ACHN (cell line): ENCODE data around the gene ACTL6A.

Source experiments
- DNase-seq: peaks from one replicate; pipeline ENCODE4 v3.0.0-alpha.2; 2015
- in situ Hi-C: cut with HindIII; loops from 2 replicates; pipeline ENCODE4 v1.10.0; 2017; ENCODE audit warnings: low sequenced_read_pairs, low pct_ligation_motif_present, low pct_unique_long_range_greater_than_20kb

Gene ACTL6A

DNA sequence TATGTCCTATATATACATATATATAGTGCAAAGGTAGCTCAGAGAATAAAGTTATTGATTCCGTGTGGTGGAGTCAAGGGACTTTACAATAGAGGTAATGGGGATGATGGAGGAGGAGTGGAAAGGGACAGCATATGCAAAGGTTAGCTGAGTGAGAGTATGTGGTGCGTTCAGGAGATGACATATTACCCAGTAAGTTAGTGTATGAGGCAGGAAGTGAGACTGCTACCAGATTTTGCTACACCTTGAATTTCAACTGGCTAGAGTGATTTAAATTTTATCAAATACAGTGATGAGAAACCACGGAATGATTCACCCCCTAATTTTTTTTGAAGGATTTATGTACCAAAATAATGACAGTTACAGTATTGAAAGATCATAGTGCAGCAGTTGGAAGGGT lies 2.8 kb downstream of the ACTL6A start:
- DNase-seq: no peak
- in situ Hi-C loops: no loop called here

DNA sequence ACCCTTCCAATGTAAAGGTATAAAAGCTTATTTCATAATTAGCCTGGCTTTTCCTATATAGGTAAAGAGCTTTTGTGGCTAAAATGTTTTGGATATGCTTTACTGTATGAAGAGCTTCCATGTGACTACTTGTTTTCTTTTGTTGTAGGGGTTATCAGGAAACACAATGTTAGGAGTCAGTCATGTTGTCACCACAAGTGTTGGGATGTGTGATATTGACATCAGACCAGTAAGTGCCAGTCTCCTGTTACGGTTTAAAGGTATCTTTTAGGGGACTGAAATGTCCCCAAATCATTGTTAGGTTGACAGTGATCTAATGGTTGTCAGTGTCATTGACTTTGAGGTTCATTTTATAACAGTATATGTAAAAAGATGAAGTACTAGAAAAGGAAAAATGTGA lies 18.3 kb downstream of the ACTL6A start:
- in situ Hi-C loops: no loop called here
- DNase-seq: no peak

DNA sequence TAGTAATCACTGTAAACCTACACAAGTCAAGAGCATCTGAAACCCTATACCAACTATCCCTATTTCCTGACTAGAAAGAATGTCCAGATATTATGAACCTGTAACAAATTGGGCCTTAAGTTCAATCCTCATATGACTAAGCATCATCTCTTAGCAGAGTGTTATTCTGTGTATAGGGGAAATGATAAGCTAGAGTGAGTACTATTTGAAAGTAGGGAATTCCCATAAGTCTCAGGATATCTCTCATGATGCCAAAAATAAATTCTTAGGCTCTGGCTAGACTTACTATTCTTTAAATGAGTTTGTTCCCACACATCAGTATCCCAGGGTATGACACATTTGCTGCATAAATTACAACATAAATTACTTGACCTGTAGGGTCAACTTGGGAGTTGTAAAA lies 26.4 kb downstream of the ACTL6A start:
- in situ Hi-C loops: no loop called here
- no peak for DNase-seq

DNA sequence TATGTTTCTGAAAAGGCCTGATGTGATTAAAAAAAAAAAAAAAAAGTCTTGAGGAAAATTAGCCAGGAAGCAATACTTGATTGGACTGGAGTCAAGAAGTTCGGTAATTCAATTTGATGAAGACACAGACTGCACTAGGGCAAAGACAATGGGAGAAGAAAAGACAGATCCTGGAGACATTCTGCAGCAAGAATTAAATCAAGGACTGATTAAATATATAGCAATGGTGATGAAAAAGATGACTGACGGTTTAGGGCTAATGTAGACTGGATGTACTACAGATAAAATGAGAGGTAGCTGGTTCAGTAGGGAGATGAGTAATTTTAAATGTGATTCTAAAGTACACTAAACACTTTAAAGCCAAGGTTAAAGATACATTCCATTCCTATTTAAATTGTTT lies 27.9 kb downstream of the ACTL6A start:
- no peak for DNase-seq
- in situ Hi-C loops: no loop called here

DNA sequence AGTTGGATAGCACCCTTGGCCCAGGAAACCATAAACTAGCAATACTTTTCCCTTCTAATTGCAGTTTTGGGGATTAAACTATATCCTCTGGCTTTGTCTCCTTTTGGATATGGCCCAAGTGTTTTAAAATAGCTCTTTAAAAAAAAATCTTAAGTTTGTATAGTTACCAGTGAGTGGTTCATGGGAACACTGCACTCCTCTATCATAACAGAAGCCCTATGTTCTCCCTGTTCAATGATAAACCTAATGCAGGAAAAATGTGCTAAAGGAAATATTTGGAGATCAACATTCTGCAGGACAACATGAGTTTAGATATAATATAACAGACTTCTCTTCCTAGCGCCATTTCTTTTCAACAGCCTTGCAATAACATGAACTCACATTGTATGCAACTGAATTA lies 28.6 kb downstream of the ACTL6A start:
- in situ Hi-C loops: no loop called here
- DNase-seq: no peak

DNA sequence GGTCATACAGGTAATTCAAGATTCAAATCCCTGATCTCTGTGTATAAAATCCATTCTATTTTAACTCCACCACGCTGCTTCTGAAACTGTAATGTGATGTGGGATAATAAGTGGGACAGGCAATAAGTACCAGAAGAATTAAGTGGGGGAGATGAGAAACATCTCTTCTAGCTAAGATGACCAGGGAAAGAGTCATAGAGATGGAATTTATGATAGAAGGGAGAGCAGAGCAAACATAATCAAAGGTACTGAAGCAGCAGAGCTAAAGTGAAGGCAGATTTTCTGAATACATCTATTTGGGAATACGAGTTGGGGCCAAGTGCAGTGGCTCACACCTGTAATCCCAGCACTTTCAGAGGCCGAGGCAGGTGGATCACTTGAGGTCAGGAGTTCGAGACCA lies 36.8 kb downstream of the ACTL6A start:
- in situ Hi-C loops: no loop called here
- no peak for DNase-seq

DNA sequence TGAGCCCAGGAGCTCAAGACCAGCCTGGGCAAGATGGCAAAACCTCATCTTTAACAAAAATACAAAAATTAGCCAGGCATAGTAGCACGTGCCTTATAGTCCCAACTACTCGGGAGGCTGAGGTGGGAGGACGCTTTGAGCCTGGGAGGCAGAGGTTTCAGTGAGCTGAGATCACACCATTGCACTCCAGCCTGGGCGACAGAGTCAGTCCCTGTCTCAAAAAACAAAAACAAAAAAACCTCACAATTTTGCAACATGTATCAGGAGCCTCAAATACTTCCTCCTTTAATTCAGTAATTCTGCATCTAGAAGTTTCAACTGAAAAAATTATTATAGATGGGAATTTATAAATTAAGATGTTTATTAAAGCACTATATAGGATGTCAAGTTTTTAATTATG lies 40.6 kb downstream of the ACTL6A start:
- in situ Hi-C loops: no loop called here
- no peak for DNase-seq

DNA sequence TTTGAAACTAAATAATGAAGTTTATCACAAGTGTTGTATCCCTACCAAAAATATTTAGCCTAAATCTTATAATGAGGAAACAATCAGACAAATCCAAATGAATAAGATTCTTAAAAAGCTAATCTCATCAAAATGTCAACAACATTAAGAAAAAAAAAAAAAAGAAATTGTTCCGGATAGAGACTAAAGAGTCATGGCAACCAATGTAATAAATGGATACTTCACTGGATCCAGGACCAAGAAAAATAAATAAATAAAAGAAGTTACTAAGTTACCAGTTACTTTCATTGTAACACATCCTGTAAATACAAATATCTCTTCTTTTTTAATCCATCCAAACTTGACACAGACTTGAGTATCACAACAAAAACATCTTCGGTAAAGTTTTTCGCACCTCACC lies 41.1 kb downstream of the ACTL6A start:
- in situ Hi-C loops: no loop called here
- DNase-seq: no peak

DNA sequence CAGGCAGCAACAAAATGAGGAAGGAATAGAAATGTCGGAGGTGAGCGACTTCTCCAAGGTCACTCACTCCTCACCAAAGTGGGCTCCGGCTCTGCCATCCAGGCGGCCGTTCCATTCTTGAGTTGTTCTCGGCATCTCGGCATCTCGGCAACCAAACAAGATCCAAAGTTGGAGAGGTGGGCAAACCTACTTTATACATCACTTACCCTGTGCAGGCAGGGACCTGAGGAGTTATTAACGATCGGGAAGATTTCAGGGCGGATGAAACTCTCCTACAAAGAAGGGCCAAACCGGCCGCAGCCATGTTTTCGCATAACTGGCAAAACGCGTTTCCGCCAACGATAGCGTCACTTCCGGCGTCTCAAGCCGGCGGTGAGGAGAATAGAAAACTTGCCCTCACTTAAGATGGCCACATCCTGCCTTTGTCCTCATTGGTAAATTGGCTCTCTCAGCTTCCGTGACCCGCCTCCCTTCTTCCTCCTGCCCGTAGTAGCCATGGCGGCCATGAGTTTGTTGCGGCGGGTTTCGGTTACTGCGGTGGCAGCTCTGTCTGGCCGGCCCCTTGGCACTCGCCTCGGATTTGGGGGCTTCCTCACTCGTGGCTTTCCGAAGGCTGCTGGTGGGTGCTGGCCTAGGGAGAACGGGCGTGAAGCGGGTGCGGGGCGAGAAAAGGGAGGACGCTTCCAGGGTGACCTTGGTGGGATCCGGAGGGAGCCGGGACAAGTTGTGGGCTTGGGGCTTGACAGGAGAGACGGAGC lies 41.8 kb downstream of the ACTL6A start, which contains the start of the genes MRPL47 and NDUFB5:
Gene MRPL47, minus strand, starts transcription at position 318 of the 758 bp plus-strand sequence. Its CDS starts 14 bp downstream, at position 304.
Gene NDUFB5, plus strand, starts transcription at position 474 of the 758 bp plus-strand sequence. Its CDS starts 22 bp downstream, at position 496.
- in situ Hi-C loops: no loop called here
- DNase-seq: peak; percentile 96

DNA sequence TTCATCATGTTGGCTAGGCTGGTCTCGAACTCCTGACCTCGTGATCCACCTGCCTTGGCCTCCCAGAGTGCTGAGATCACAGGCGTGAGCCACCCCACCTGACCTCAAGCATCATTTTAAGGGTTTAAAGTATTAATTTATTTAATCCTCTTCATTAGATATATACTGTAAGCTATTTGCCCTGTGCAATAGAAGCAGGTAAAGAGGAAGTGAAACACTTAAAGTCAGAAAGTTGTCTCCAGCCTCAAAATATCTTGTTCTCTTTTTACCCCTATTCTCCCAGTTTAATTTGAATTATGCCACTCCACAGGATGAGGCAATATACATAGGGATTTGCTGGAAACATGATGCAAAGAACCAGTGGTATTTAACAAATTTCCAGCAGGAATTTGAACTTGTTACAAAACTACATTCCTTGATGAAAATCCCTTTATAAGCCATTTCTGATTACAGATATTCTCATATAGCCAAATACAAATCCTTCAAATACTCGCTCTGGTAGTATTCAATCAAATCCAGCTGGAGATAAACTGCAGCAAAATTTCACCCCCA lies 43.9 kb downstream of the ACTL6A start:
- in situ Hi-C loops: no loop called here

DNA sequence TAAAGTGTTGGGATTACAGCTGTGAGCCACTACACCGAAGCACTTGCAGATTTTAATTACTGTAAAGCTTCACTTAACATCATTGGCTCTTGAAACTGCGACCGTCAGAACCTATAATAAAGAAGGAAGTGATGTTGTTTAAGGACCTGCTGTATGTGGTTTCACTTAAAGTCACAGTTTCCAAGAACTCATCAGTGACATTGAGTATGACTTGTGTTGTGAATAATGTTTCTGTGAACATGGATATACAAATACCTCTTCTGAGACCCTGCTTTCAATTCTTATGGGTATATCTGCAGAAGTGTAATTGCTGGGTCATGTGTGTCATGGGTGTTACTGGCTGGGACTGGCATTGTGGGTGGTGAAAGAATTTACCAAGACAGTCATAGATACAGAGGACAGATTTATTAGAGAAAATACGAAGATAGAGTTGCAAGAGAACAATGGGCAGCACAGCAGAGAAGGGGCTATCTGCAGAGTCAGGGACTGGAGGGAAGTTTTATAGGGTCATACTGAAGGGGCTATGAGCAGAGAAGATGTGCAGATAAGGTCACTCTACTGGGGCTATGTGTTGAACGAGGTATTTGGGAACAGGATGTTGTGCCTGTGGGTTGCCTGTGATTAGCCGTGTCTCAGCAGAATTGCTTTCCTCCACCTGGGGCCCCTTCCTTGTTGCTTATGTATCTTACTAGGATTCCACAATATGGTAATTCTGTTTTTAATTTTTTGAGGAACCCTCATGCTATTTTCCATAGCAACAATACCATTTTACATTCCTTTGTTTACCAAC lies 46.4 kb downstream of the ACTL6A start:
- DNase-seq: no peak
- in situ Hi-C loops: no loop called here

More for the DNA sequence above, 43.9 kb downstream of the ACTL6A start:
- DNase-seq: no peak

DNA sequence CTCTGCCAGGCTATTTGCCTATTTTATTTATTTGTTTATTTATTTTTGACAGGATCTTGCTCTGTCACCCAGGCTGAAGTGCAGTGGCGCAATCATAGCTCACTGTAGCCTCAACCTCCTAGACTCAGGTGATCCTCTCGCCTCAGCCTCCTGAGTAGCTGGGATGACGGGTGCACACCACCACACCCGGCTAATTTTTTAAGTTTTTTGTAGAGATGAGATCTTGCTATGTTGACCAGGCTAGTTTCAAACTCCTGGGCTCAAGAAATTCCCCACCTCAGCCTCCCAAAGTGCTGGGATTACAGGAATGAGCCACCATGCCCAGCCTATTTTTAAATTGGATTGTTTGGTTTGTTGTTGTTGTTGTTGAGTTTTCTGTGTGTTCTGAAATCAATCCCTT lies 47.3 kb downstream of the ACTL6A start:
- DNase-seq: no peak
- in situ Hi-C loops: no loop called here

DNA sequence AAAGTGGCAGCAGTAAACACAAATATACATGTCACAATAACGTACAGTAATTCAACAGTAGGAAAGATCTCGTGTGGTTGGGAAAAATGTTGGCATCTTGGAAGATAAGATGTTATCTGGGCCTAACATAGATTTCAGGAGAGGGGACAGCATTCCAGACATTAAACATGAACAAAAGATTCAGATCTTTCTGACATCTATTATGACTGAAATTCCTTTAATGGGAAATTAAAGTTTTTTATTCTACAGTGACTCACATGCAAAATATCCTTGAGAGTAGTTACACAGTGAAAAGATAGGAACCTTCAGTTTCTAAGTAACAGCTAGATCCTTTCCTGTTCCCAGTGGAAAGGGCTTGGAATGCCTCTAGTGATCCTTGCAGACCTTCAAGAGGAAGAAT lies 51.1 kb downstream of the ACTL6A start:
- in situ Hi-C loops: no loop called here
- peak; percentile 27 for DNase-seq

DNA sequence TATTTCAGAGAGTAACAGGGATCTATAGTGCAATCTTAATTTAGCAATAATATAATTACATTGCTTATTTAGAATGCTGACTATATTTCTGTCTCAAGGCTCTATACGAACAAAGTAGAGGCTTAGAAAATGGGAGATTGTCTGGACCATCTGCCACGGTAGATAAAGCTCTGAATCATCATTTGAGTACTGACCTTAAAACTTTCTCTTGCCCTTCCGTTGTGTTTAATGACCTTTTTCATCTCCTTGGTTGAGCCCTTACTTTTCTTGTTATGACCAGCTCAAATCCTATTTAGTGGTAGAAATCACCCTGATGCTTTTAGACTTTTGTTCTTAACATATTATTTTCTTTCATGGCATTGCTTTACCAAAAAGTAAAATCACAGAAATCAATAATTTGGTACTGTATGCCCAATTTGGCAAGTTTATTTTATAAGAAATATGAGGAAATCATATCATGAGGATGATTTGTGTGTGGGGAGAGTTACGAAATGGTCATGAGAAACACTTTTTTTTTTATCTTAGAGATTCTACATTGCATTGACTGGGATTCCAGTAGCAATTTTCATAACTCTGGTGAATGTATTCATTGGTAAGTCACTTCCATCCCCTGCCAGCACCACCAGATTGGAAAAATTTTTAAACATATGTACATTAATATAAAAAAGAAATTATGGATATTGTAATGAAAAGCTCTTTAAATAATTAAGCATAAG lies 52.9 kb downstream of the ACTL6A start:
- in situ Hi-C loops: no loop called here

DNA sequence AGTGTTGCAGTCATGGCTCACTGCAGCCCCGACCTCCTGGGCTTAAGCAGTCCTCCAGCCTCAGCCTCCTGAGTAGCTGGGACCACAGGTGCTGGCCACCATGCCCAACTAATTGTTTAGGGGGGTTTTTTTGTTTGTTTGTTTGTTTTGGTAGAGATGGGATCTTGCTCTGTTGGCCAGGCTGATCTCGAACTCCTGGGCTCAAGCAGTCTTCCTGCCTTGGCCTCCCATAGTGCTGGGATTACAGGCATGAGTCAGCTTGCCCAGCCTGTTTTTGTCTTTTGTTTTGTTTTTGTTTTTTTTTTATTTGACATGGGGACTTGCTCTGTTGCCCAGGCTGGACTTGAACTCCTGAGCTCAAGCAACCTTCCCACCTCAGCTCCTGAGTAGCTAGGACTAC lies 59.3 kb downstream of the ACTL6A start:
- in situ Hi-C loops: no loop called here
- no peak for DNase-seq

More for the DNA sequence above, 52.9 kb downstream of the ACTL6A start:
- peak; percentile 19 for DNase-seq

DNA sequence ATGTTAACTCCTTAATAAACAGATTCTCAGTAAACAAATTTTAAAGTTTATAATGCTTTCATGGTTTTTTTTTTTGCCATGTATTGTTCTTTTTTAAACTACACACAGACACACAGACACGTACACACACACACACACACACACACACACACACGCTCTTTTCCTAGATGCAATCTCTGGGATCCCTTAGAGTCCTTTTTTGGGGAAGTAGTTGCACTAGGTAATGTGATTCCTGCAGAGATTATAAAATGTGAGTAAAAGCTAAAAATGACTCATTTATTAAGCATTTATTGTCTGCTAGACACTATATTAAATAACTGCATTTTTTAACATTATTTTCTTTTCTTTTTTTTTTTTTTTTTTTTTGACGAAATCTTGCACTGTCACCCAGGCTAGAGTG lies 61.7 kb downstream of the ACTL6A start:
- in situ Hi-C loops: no loop called here
- no peak for DNase-seq

DNA sequence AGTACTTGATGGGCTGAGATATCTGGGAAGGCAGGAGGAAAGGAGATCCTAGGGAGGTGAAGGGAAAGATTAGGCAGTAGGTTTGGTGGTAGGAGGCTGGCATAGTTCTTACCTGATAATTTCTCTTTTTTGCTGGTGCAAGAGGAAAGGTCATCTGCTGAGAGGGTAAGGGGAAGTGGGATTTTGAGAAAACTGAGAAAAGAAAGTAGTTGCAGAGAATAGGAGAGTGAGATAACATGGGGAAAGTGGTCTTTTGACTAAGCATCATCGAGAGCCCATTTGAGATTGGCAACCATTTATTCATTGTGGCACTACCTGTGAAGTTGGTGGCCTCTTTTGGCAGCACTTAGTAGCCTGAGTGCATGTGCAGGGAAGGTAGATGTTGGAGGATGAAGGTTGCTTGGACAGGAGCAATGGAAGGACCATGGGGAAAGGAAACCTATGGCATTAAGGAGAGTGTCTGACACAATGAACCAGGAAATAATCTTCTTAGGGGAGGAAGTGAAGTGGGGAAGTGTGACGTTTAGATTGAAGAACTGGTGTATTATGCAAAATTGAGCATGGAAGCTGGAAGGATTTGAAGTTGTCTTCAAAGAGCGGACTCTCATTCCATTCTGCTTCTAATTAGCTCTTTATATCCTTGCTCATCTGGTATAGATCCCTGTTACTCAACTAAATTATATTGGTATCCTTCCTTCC lies 68.2 kb downstream of the ACTL6A start:
- in situ Hi-C loops: no loop called here
- DNase-seq: no peak
